HL-60 (cell line): ENCODE measurements around the gene CTNND2.

Experiments
- DNase-seq, 2 experiments: peaks; one replicate each; pipeline ENCODE4 v3.0.0-alpha.2; 2010 to 2020; ENCODE audit warnings: low read depth in 1 of 2, low spot score in 1 of 2
- H3K27ac ChIP-seq: fragments of 250-450 bp; sonication (Bioruptor Pico); replicated peaks from 2 replicates; pipeline ENCODE4 v1.5.1; 2020; ENCODE audit warnings: mild to moderate bottlenecking, moderate library complexity
- H3K27me3 ChIP-seq: fragments of 250-450 bp; sonication (Bioruptor Pico); 2 replicates; pipeline ENCODE4 v1.5.1; 2021; ENCODE audit warnings: mild to moderate bottlenecking, moderate library complexity; ENCODE audit not compliant: insufficient read depth, poor library complexity, severe bottlenecking
- H3K4me3 ChIP-seq: replicated peaks from 2 replicates; pipeline ENCODE4 v1.5.1; 2011; ENCODE audit warnings: mild to moderate bottlenecking, control low read depth, low read length; ENCODE audit not compliant: insufficient read depth
- CTCF ChIP-seq: IDR thresholded peaks from one replicate; pipeline ENCODE4 v1.5.1; 2011; ENCODE audit warnings: low read length, control low read depth, inconsistent platforms; ENCODE audit not compliant: insufficient read depth
- GABPA ChIP-seq: IDR thresholded peaks from 2 replicates; pipeline ENCODE4 v1.6.1; 2012; ENCODE audit warnings: low read depth
- POLR2AphosphoS5 ChIP-seq: IDR thresholded peaks from 2 replicates; pipeline ENCODE4 v1.6.1; 2012; ENCODE audit warnings: low read depth
- REST ChIP-seq: IDR thresholded peaks from 2 replicates; pipeline ENCODE4 v1.6.1; 2012; ENCODE audit warnings: low read depth; ENCODE audit not compliant: insufficient replicate concordance
- SPI1 ChIP-seq: IDR thresholded peaks from 2 replicates; pipeline ENCODE4 v1.6.1; 2012; ENCODE audit warnings: low read depth, mild to moderate bottlenecking, borderline replicate concordance

Gene CTNND2

GRCh38 chr5:10981932-10982331, 922.3 kb downstream of the CTNND2 start:
- TF ChIP-seq CTCF (no peak), REST (no peak)
- H3K27me3 ChIP-seq: peaks cover 2% of the 10 kb centered on the region
- no peak for DNase-seq
- H3K27ac ChIP-seq: no peak overlapping the region
- H3K4me3 ChIP-seq: no peak overlapping the region

- no peak overlapping the region for H3K4me3 ChIP-seq
- TF ChIP-seq SPI1 (peak; percentile 7; the same call in 1 of the 2 replicates), CTCF (no peak), POLR2AphosphoS5 (no peak), GABPA (no peak), REST (no peak)
- H3K27ac ChIP-seq: no peak overlapping the region
- peak in 1 of 2 experiments; percentile 36 for DNase-seq
- no peaks in the 10 kb centered on the region for H3K27me3 ChIP-seq
These were observed 927.2 kb downstream of the CTNND2 start for GRCh38 chr5:10977011-10977410.

DNA sequence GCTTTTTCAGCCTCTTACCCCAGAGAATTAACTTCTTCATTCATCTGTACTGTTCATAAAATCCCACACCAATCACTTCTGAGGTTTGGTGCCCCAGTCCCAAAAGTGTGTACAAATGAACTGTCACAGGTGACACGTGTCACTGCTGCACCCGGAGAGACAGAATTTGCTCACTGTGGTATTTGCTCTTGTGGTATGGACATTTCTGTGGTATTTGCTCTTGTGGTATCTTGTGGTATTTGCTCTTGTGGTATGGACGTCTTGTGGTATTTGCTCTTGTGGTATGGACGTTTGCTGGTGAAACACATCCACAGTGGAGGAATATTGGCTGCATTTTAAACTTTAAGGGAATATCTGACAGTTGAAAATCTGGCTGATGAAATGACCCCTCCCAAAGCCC, 928.3 kb downstream of the CTNND2 start:
- no peak overlapping the region for H3K27ac ChIP-seq
- no peak for TF ChIP-seq POLR2AphosphoS5
- no peak for TF ChIP-seq REST
- no peak for TF ChIP-seq SPI1
- TF ChIP-seq GABPA: no peak
- TF ChIP-seq CTCF: no peak
- H3K4me3 ChIP-seq: no peak overlapping the region
- DNase-seq: peak in 1 of 2 experiments; percentile 3
- no peaks in the 10 kb centered on the region for H3K27me3 ChIP-seq
